Endometrial microvascular endothelial cells (primary cell): ENCODE data around the gene DTNBP1. TPM values are rescaled to one million over a fixed set of nuclear protein-coding genes. Genes with fewer than 3 reads are reported as not detected.

Experiments used
- in situ Hi-C: cut with HindIII; loops from 2 replicates; pipeline ENCODE4 v1.10.0; 2017; ENCODE audit warnings: low sequenced_read_pairs, low pct_unique_long_range_greater_than_20kb; ENCODE audit errors: inconsistent ontology term
- total RNA-seq: library from RNA; depleted of rRNA; stranded (reverse); fragments of >200 nt; gene quantifications from one replicate; pipeline ENCODE4 v1.2.3, GENCODE V29; 2015; ENCODE audit errors: inconsistent ontology term

DTNBP1 gene
- total RNA-seq, 1 donor from 2014 or later = 2.0 TPM

DNA sequence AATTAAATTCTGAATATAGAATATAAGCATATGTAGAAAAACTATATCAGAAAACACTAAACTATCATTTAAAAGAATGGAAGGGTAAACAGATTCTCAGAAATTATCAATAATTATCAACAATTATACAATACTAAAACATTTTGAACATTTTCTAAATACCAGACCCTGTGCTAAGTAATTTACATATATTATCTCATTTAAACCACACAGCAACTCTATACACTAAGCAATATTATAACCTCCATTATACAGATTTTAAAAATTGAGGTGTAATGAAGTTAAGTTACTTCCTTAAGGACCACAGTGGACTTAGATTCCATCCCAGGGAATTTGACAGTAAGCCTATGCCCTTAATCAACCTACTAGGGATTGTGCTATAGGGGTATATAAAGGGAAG, 33.3 kb downstream of the DTNBP1 start:
- in situ Hi-C loops = no loop called here

DNA sequence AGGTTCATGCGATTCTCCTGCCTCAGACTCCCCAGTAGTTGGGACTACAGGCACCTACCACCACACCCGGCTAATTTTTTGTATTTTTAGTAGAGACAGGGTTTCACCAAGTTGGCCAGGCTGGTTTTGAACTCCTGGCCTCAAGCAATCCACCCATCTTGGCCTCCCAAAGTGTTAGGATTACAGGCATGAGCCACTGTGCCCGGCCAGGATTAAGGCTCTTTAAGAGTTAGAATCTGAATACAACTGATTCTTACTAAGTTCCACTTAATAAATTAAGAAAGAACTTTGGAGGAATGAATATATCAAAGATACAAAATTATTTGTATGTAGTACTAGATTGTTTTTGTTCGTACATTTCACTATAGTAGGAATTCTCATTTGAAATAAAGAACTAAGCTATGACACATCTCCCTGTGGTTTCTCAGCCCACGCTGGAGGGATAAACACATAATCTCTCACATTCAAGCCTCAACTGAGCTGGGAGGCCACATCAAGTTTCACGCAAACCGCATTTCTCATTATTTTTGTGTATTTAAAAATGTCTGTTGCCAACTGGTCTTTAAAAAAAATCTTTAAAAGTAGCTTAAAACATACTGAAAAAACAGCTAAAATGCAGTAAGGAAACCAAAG, 34.2 kb downstream of the DTNBP1 start:
- in situ Hi-C loops = no loop called here

DNA sequence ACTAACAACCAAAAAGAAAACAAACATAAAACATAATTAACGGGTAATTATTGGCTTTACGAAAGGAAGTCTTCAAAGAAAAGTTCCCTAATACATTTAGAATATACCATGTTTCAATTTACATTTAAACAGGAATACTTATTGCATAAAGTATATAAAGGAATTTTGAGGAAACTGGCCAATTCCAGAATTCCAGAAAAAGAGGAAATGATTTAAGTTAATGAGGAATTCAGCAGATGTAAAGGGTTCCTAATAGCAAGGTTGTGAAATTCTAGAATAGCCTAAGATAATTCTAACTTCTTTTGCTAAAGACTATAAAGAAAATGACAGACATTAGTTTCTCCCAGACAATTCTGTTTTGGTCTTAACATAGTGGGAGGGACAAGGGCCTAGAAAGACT, 35.0 kb downstream of the DTNBP1 start:
- in situ Hi-C loops = no loop called here

DNA sequence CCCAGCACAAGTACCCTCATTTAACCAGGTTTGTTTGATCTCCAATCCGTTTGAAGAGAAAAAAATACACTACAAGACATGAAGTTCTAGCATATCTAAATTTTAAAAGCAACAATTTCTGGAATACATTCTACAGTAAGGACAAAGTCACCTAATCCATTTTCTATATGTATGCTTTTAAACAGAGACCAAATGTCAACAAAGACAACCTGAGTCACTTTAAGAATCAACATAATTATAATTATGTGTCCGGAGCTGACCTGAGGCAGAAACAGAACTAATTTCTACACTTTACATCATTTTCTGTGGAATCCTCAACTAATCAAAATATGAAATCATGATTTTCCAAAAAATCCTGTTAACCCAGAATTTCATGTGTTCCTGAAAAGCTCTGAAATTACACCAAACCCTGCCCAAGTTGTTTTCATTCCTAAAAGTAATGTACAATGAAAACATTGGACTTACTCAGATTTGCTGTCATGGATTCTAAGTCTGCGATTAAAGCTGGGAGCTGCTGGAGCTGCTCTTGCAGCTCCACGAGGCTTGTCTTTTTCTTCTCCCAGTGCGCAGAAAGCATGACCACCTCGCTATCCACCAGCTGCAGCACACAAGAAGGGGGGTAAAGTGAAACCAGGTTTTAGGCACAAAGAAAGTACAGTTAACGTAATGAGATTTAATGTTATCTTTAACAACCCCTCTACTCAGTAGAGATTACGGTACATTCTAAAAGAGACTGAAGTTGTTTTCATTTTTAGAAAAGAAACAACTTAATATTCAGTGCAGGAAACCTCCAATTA, 35.8 kb downstream of the DTNBP1 start:
- in situ Hi-C loops = no loop called here

GRCh38 chr6:15626160-15626559, 36.7 kb downstream of the DTNBP1 start:
- in situ Hi-C loops = no loop called here

DNA sequence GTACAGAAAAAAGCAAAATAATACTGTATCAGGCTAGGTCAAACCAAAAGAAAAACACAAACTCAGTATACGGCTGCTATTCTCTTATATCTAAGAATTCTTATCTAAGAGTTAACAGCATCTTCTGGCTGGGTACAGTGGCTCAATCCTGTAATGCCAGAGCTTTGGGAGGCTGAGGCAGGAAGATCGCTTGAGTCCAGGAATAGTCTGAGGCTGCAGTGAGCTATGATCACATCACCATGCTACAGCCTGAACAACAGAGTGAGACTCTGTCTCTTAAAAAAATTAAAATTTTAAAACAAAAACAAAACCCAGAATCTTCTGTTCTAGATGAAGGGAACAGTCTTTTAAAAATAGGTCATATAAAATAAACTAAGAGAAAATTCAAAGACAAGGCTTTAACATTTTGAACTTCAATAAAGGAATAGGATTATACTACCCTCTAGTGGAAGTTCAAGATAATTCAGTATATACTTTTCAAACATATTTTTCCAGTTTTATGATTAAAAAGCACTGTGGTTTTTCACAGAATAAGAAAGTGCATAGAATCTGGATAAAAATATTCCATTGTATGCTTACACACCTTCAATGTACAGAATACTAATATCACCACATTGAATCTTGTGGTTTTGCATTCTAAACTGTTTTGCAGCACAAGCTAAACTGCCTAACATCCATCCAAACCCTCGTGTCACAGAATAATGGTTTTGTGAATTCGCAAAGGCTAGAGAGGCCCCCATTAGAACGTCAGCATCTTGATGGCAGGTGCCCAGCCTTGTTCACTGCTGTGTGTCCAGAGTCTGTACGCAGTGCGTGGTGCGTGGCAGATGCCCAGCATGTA, 39.3 kb downstream of the DTNBP1 start:
- in situ Hi-C loops = no loop called here

- in situ Hi-C loops = no loop called here
Observed at GRCh38 chr6:15622045-15622740, 40.6 kb downstream of the DTNBP1 start.

DNA sequence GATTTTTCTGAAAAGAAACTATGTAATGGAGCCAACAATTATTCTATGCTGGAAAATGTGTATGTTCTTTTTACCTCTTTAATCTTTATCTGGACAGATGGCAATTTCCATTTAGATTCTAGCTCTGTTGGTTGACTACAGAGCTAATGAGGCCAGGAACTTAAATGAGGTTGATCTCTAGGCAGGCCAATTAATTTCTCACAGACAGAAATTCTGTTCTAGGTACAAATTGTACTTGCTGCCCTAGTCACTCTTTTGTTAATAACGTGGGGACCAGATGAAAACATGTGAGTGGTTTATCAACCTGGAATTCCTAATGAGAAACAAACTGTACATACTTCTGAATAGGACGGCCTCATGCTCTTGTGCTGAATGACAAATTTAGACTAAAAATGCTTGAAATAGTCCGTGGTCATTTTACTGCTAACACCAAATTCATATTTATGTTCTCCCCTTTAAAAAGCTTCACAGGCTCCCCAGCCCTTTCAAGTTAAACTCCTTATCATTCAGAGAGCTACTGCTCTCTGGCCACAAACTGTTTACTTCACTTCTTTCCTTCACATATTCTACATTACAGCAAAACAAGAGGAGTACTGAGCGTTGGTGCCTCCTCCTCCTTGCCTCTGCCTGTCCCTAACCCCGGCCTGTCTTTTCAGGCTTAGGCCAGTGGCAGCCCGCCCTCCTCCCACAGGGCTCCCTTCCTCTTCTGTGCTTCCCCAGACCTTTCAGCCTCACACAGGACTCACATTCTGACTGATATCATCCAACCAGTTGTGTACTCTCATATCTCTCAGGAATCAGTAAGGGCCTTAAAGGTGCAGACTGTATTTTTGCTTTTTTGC, 41.4 kb downstream of the DTNBP1 start:
- in situ Hi-C loops = no loop called here

- in situ Hi-C loops = no loop called here
Observed at GRCh38 chr6:15620611-15621010, 42.2 kb downstream of the DTNBP1 start.

GRCh38 chr6:15619330-15619729, 43.5 kb downstream of the DTNBP1 start:
- in situ Hi-C loops = no loop called here

DNA sequence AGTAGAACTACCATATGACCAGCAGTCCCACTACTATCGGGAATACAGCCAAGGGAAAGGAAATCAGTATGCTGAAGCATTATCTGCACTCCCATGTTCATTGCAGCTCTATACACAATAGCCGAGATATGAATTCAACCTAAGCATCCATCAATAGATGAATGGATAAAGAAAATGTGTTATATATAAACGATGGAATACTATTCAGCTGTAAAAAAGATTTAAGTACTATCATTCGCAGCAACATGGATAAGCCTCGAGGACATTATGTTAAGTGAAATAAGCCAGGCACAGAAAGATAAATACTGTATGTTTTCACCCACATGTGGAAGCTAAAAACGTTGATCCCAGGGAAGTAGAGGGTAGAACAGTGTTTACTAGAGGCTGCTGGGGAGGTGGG, 44.1 kb downstream of the DTNBP1 start:
- in situ Hi-C loops = no loop called here

DNA sequence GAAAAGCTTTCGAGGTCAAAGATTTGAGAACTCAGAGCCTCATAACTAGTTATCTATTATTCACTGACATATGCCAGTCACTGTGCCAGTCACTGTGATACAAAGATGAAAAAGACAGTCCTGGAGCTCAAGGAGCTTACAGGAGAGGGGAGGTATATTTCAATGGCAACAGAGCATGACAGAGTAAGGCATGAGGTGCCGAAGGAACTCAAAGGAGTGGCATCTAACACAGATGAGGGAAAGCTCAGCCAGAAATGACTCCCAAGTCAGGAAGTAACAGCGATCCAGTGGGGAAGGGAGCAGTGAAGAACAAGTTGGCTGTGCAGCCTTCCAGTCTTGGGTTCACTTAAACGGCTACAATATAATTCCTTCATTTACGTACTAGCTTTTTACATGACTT, 46.6 kb downstream of the DTNBP1 start:
- in situ Hi-C loops = no loop called here

GRCh38 chr6:15615802-15616201, 47.0 kb downstream of the DTNBP1 start:
- in situ Hi-C loops = no loop called here

DNA sequence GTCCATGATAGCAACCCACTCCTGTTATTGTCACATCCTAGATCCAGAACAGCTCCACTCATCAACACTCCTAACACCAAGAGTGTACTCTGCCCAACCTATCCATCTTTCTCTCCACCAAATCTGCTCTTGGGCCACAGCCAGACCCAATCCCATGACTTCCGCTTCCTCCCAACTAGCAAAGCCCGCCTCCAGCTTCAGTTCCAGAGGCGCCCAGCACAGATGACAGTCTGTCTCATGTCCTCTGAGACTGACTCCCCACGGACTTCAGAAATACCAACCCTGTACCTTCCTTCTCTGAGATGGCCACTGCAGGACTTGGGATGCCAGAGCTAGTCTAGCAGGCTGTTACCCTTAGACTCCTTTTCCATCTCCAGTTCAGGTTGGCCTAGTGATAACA, 48.6 kb downstream of the DTNBP1 start:
- in situ Hi-C loops = no loop called here

DNA sequence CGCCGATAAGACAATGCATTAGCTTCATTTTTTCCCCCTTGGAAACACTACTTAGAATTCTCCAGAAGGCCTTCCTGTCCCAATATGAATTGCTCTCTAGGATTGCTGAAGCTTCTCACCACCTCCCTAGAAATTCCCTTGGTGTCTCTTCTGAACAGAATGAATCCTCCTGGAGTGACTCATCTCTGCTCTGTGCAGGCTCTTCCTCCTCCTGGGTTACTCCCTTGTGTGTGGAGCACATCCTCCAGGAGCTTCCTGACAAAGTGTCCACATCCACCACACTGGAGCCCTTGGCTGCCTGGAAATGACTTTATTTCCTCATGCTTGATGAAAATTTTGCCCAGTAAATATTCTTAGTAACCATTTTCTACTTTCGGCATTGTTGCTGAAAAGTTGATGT, 54.4 kb downstream of the DTNBP1 start:
- in situ Hi-C loops = no loop called here

DNA sequence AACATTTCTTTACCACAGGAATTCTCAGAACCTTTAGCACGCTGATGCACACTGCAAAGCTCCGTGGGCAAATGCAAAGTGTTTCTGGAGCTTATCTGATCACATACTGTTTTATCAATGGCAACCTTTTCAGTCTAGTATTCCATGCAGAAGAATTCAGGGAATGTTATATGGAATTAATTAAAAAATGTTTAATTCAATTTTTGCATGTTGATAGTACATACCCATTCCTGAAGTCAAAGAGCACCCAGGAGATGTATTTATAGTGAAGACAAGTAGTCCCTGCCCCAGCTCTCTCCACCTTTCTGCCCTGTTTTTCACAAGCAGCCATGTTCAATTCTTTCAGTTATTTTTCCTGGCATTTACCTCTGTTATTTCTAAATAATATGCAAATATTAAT, 55.2 kb downstream of the DTNBP1 start:
- in situ Hi-C loops = no loop called here

DNA sequence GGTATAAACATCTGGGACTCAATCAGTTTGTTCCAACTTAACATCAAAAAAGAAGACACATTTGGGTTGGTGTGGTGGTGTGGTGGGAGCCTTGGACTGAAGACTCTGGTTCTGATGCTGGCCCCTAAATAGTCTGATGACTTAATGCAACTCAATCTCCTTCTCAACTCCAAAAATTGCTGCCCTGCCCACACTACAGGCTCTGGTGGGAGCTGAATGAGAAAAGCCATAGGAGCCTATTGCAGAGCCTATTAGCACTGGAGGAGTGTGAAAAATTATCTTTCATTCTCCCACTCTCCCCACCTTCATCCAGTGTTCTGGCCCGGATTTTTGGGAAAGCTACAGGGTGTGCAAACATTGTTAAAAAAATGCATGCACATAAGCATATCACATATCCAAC, 56.5 kb downstream of the DTNBP1 start:
- in situ Hi-C loops = no loop called here

- in situ Hi-C loops = no loop called here
Observed at GRCh38 chr6:15604843-15605242, 58.0 kb downstream of the DTNBP1 start.
